CD1c-positive myeloid dendritic cell (primary cell): ENCODE data around the gene CRADD.
"Not testable (repeated sequence)": the region's sequence is repeated elsewhere in the genome, so short reads cannot be mapped to it uniquely, and the experiment has no call there.

Source experiments
- DNase-seq: peaks from one replicate; pipeline ENCODE4 v3.0.0-alpha.2; 2016; ENCODE audit errors: extremely low spot score

CRADD gene

GRCh38 chr12:93706824-93707223 lies 29.6 kb downstream of the CRADD start:
- DNase-seq = no peak

- no peak for DNase-seq
These were observed 30.7 kb downstream of the CRADD start for GRCh38 chr12:93707836-93708235.

- DNase-seq = no peak
These were observed 31.8 kb downstream of the CRADD start for GRCh38 chr12:93708952-93709351.

- no peak for DNase-seq
These were observed 32.2 kb downstream of the CRADD start for GRCh38 chr12:93709386-93709785.

GRCh38 chr12:93710574-93710926 lies 33.4 kb downstream of the CRADD start:
- DNase-seq = no peak

GRCh38 chr12:93711502-93711901 lies 34.3 kb downstream of the CRADD start:
- DNase-seq = not testable (repeated sequence)

- DNase-seq = no peak
These were observed 35.0 kb downstream of the CRADD start for GRCh38 chr12:93712200-93712599.

GRCh38 chr12:93713060-93713459 lies 35.9 kb downstream of the CRADD start:
- DNase-seq = no peak

GRCh38 chr12:93713800-93714199 lies 36.6 kb downstream of the CRADD start:
- no peak for DNase-seq

- DNase-seq = no peak
These were observed 37.2 kb downstream of the CRADD start for GRCh38 chr12:93714382-93714781.

- DNase-seq = no peak
These were observed 42.5 kb downstream of the CRADD start for GRCh38 chr12:93719710-93720109.

GRCh38 chr12:93720559-93720958 lies 43.4 kb downstream of the CRADD start:
- DNase-seq = no peak

- no peak for DNase-seq
These were observed 45.0 kb downstream of the CRADD start for GRCh38 chr12:93722179-93722578.

GRCh38 chr12:93722835-93723567 lies 45.8 kb downstream of the CRADD start:
- DNase-seq = peak; percentile 41

GRCh38 chr12:93723568-93723930 lies 46.4 kb downstream of the CRADD start:
- DNase-seq = no peak

GRCh38 chr12:93725531-93725930 lies 48.4 kb downstream of the CRADD start:
- DNase-seq = no peak

- DNase-seq = no peak
These were observed 50.1 kb downstream of the CRADD start for GRCh38 chr12:93727195-93727811.

- no peak for DNase-seq
These were observed 50.7 kb downstream of the CRADD start for GRCh38 chr12:93727911-93728310.

- DNase-seq = no peak
These were observed 52.8 kb downstream of the CRADD start for GRCh38 chr12:93729934-93730333.

- peak; percentile 39 for DNase-seq
These were observed 56.2 kb downstream of the CRADD start for GRCh38 chr12:93733358-93733757.

GRCh38 chr12:93733928-93734327 lies 56.8 kb downstream of the CRADD start:
- no peak for DNase-seq

- no peak for DNase-seq
These were observed 57.6 kb downstream of the CRADD start for GRCh38 chr12:93734784-93735183.

GRCh38 chr12:93736640-93737178 lies 59.5 kb downstream of the CRADD start:
- no peak for DNase-seq
